Mesenteric fat pad (tissue), 1 donor: ENCODE data around the gene SLC17A5. TPM values are rescaled to one million over a fixed set of nuclear protein-coding genes. Genes with fewer than 3 reads are reported as not detected.
A peak's percentile ranks its signal among the peaks of the same experiment; 100 is the strongest.
"Not testable (repeated sequence)": the region's sequence is repeated elsewhere in the genome, so short reads cannot be mapped to it uniquely, and the experiment has no call there.

ENCODE experiments used
- DNase-seq: peaks from one replicate; pipeline ENCODE4 v3.0.0-alpha.2; 2020; ENCODE audit warnings: low spot score
- total RNA-seq: library from RNA; stranded (reverse); fragmentation: NEBNext Ultra II Directional; extraction: Animal tissue kit (Norgen Biotek cat#: 25700); gene quantifications from one replicate; pipeline ENCODE4 v1.2.1, GENCODE V29; 2021
- donor health status: DM: yes; HTN: yes; CAD: no.

Gene SLC17A5
- total RNA-seq, 1 donor from 2014 or later = 21.4 TPM

GRCh38 chr6:73618082-73618481, 35.7 kb downstream of the SLC17A5 start:
- DNase-seq = not testable (repeated sequence)

- DNase-seq = no peak
Measured at GRCh38 chr6:73614802-73615201, 39.0 kb downstream of the SLC17A5 start.

- peak; percentile 51 for DNase-seq
Measured at GRCh38 chr6:73613806-73614536, 39.8 kb downstream of the SLC17A5 start.

- DNase-seq = peak; percentile 22
Measured at GRCh38 chr6:73612611-73613010, 41.2 kb downstream of the SLC17A5 start.

- DNase-seq = peak; percentile 57
Measured at GRCh38 chr6:73610444-73611275, 43.1 kb downstream of the SLC17A5 start.

- peak; percentile 11 for DNase-seq
Measured at GRCh38 chr6:73608761-73609160, 45.0 kb downstream of the SLC17A5 start.

GRCh38 chr6:73606428-73606827, 47.4 kb downstream of the SLC17A5 start:
- DNase-seq = no peak

- peak; percentile 55 for DNase-seq
Measured at GRCh38 chr6:73604461-73604860, 49.3 kb downstream of the SLC17A5 start.

- DNase-seq = no peak
Measured at GRCh38 chr6:73604020-73604419, 49.8 kb downstream of the SLC17A5 start.

GRCh38 chr6:73586416-73586974, 67.3 kb downstream of the SLC17A5 start:
- DNase-seq = no peak

- no peak for DNase-seq
Measured at GRCh38 chr6:73585566-73586415, 68.0 kb downstream of the SLC17A5 start.

GRCh38 chr6:73581293-73581692, 72.5 kb downstream of the SLC17A5 start:
- DNase-seq = no peak

GRCh38 chr6:73580247-73581149, 73.3 kb downstream of the SLC17A5 start:
- DNase-seq = peak; percentile 92

GRCh38 chr6:73579851-73580246, 73.9 kb downstream of the SLC17A5 start:
- DNase-seq = no peak

- no peak for DNase-seq
Measured at GRCh38 chr6:73579389-73579788, 74.4 kb downstream of the SLC17A5 start.

GRCh38 chr6:73577676-73578075, 76.1 kb downstream of the SLC17A5 start:
- DNase-seq = no peak

GRCh38 chr6:73572531-73572930, 81.3 kb downstream of the SLC17A5 start:
- DNase-seq = not testable (repeated sequence)

GRCh38 chr6:73571218-73572181, 82.3 kb downstream of the SLC17A5 start:
- DNase-seq = not testable (repeated sequence)

GRCh38 chr6:73569121-73569520, 84.7 kb downstream of the SLC17A5 start:
- DNase-seq = no peak
